GM21528 (cell line): ENCODE measurements around the gene GAL3ST1.
"Not testable (repeated sequence)": the region's sequence is repeated elsewhere in the genome, so short reads cannot be mapped to it uniquely, and the experiment has no call there.

Experiments
- ATAC-seq: cut with Tn5 transposase; IDR thresholded peaks from one replicate; pipeline ENCODE4 v1.9.1; 2021; ENCODE audit warnings: mild to moderate bottlenecking, moderate library complexity; ENCODE audit not compliant: unreplicated experiment, low FRiP score

The GAL3ST1 gene, protein sequence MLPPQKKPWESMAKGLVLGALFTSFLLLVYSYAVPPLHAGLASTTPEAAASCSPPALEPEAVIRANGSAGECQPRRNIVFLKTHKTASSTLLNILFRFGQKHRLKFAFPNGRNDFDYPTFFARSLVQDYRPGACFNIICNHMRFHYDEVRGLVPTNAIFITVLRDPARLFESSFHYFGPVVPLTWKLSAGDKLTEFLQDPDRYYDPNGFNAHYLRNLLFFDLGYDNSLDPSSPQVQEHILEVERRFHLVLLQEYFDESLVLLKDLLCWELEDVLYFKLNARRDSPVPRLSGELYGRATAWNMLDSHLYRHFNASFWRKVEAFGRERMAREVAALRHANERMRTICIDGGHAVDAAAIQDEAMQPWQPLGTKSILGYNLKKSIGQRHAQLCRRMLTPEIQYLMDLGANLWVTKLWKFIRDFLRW

DNA sequence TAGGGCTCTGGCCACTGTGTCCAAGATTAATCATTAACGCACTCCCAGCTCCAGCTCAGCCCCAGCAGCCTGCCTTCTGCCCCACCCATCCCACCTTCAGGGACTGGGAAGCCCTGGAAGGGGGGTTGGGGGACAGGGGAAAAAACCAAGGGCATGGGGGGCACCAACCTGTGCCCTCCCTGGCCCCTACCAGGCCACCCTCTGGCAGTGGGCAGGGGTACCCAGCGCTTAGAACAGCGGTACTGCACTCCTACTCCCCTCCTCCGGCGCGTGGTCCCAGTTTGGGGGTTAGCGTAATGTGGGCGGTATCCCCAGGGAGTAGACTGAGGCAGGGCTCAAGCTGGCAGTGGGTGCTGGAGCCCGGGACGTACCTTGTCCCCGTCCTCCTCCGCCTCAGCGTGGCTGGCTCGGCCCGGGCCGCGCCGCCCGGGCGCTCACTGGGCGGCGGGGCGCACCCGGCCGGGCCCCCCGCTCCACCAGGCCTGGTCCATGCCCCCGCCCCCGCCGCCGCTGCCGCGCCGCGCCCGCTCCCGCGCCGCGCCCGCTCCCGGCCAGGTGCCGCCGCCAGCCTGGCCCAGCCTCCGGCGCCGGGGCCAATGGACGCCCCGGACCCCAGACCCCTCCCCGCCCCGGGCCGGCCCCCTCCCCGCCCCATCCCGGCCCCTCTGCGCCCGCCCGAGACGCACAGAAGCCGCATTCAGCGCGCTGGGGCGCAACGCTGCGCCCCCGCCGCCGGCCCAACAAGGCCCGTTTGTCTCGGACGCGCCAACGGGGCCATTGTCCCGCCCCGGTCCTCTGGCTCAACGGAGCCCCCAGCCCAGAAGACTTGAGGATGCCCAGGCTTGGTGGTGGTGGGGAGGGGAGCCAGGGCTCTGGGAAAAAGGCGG is at the start of gene GAL3ST1:
Gene GAL3ST1, minus strand, starts transcription at position 571 of the 887 bp plus-strand sequence. CDS start 17,273 bp downstream, outside the sequence.
- ATAC-seq: no peak

DNA sequence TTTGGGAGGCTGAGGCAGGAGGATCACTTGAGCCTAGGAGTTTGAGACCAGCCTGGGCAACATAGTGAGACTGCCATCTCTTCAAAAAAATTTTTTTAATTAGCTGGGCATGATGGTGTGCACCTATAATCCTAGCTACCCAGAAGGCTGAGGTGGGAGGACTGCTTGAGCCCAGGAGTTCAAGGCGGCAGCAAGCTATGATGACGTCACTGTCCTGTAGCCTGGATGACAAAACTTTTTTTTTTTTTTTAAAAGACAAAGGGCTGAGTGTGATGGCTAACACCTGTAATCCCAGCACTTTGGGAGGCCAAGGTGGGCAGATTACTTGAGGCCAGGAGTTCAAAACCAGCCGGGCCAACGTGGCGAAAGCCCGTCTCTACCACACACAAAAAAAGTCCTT is 45.4 kb upstream of the GAL3ST1 start:
- not testable (repeated sequence) for ATAC-seq

DNA sequence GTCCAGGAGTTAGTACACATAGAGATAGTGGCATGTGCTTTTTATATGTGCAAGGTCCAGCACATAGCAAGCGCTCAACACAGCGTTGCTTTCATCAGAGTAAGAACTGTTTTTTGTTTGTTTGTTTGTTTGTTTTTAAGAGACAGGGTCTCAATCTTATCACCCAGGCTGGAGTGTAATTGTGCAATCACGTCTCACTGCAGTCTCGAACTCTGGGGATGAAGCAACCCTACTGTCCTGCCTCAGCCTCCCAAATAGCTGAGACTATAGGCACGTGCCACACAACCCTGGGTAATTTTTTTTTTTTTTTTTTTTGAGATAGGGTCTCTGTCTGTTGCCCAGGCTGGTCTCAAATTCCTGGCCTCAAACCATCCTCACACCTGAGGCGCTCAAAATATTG is 43.4 kb upstream of the GAL3ST1 start:
- no peak for ATAC-seq

DNA sequence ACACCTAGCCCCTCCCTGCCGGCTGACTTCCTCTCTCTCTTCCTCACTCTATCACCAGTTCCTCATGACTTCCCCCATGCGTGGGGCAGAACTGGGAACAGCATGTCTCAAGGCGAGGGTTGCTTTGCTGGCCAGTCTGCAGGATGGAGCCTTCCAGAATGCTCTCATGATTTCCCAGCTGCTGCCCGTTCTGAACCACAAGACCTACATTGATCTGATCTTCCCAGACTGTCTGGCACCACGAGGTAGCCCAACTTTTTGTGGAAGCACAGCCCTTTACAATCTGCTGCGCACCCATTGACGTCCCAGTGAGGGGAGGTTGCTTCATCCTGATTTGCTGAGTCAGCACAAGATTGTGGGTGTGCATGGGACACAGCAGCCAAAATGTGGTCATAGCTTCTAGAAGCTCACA is 41.1 kb upstream of the GAL3ST1 start:
- no peak for ATAC-seq

DNA sequence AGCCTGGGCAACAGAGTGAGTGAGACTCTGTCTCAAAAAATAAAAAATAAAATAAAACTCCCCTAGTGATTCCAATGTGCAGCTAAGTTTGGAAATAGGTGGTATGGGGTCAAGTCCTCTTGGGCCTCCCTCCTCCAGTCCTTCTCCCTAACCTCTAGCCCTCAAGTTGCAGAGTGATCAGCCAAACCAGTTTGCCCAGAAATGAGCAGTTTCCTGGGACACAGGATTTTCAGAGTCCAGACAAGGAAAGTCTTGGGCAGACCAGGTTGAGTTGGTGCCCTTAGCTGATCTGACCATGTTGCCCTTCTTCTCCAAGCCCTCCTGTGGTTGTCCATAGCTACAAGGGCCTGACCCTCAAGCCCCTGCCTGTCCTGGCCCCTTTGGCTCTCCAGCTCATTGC is 40.4 kb upstream of the GAL3ST1 start:
- ATAC-seq: no peak

DNA sequence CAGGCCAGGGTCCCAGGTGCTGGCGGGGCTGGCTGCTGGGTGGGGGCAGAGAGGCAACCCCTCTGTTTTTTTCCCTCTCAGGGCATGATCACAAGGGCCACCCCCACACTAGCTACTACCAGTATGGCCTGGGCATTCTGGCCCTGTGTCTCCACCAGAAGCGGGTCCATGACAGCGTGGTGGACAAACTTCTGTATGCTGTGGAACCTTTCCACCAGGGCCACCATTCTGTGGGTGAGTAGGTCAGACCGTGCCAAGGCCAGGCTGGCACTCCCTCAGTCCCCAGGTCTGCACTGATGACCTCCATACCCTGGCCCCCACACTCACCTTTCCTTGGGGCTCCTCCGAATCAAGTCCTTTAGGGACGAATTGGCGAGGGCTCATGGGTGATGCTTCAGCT is 39.8 kb upstream of the GAL3ST1 start:
- no peak for ATAC-seq

DNA sequence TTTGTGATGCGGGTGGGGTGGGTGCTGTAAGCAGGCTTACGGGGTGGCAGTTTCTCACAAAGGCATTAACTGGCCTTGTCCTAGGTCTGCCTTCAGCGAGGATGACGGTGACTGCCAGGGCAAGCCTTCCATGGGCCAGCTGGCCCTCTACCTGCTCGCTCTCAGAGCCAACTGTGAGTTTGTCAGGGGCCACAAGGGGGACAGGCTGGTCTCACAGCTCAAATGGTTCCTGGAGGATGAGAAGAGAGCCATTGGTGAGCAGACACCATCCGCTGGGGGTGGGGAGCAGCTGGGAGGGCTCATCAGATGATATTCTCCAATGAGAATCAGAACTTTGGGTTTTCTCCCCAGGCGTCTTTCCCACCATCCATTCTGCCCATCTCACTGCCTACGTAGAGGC is 38.3 kb upstream of the GAL3ST1 start:
- ATAC-seq: no peak

DNA sequence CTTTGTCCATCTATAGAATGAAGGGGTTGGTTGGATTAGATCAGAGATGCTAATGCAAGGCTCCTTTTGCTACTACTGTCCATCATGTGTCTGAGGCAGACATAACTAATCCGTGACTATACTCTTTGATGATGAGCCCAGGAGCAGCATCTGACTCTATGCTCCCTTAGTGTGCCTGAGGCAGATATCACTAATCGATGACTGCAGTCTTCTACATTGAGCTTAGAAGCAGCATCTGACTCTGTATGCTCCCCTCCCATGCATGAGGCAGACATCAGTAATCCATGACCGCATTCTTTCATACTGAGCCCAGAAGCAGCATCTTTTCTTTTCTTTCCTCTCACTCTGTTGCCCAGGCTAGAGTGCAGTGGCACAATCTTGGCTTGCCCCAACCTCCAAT is 36.7 kb upstream of the GAL3ST1 start:
- no peak for ATAC-seq

DNA sequence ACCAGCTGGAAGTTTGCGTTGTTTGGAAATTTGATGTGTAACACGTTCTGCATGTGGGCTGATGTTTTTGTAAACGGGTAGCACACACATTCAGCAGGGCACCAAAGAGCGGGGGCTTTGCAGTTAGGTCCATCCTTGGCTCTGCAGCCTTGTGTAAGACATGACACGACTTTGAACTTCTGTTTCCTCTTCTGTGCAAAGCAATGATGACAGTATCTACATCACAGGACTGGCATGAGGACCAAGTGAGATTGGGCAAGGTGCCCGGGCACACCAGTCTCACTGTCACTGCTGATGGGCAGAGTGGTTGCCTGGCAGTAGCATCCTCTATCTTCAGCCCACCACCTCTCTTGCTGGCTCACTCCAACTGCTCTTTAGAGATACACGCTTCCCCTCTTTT is 35.8 kb upstream of the GAL3ST1 start:
- no peak for ATAC-seq

DNA sequence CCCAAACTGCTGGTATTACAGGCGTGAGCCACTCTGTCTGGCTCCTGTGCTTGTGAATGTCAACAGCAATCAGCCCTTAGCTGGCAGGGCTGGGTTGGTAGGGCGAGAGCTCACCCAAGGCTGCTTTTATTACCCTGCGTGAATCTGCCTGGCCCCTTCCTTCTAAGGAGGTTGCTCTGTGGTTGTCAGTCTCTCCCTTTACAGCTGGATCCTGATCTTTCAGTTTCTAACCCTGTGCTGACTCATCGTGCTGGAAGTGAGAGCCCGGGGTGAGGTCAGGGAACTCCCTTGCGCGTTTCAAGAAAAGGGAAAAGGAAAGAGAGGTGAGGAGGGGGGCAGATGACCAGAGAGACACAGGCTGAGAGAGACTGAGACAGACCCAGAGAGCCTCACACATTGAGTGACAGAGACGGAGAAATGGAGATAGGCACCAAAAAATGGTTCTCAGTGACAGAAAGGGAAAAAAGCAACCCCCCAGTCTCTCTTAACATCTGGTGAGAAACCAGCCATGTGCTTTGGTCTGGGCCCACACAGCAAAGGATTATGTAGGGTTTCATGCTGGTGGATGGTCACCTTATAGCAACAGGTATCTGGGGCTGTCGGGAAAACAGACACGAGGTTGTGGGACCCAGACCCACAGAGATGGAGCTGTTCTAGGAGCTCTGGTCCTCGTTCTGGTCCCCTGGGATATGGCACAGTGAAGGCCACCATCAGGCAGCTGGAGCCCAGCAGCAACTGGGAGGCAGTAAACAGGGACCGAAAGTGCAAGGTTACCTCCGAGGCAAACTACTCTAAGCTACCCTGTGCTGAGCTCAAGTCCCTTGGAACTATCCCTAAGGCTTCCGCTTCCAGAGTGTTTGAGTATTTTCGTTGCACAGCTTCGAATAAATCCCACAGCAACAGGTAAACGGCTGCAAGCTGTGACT is 35.1 kb upstream of the GAL3ST1 start:
- ATAC-seq: no peak

DNA sequence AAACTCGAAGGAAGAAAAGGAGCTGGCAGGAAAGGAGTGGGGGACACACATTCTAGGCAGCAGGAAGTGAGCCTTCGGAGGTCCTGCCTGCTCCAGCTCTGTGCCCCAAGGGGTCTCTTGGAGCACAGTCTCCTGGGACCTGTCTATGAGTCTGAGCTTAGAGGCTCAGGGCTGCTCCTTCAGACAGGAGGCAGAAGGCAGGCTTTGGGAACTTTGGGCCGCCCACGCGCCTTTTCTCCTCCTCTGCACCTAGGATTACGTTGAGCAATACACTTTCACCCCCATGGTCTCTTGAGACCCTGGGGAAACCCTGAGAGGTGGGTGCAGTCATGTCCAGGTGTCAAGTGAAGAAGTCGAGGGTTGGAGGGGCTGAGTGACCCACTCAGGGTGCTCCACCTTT is 33.5 kb upstream of the GAL3ST1 start:
- no peak for ATAC-seq

DNA sequence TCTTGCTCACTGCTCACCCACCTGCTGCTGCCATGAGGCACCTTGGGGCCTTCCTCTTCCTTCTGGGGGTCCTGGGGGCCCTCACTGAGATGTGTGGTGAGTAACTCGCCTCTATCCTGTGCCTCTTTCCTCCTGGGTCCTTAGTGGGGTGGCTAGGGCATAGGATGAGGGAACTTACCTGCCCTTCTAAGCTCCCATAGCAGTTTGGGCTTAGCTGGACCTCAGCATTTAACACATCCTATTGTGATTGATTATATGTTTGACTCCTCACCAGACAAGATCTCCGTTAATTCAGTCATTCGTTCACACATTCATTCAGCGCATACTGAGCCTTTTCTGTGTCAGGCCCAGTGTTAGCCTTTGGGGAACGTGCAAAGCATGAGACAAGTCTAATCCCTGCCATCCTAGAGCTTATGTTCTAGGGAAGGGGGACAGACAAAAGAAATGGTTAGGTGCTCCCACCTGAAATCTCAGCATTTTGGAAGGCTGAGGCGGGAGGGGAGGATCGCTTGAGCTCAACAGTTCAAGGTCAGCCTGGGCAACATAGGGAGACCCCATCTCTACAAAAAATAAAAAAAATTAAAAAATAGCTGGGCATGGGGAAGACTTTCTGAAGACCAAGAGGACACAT is 33.0 kb upstream of the GAL3ST1 start:
- ATAC-seq: no peak

DNA sequence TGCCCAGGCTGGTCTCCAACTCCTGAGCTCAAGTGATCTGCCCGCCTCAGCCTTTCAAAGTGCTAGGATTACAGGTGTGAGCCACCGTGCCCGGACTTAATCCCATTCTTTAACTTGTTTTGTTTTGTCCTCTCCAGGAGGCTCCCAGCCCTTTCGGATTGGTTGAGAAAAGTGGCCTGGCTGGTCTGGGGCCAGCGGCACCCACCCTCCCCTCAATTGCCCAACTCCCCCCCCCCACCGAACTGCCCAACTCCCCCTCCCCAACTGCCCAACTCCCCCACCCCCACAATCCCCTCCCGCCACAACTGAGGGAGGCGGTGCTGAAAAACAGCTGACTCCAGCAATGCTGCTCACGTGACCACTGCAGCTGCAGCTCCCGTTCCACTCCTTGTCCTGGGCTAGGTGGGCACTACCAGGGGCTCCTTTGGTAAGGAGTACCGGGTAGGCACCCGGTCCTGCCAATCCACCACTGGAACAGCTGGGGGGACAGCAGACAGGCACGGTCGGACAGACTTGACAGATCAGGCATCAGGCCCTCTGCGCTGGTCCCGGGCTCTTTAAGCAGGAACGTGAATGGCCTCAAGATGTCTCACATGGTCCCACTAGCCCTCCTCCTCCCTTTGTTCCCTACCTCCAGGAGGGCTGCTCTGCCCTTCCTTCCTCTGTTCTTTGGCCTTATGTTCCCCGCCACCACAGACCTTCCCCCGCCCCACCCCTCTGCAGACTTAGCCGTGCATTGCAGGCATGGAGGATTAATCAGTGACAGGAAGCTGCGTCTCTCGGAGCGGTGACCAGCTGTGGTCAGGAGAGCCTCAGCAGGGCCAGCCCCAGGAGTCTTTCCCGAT is 32.2 kb upstream of the GAL3ST1 start, which contains the start of gene TCN2:
Gene TCN2, plus strand, starts transcription at position 720 of the 845 bp plus-strand sequence. CDS start 158 bp downstream, outside the sequence.
- ATAC-seq: no peak

DNA sequence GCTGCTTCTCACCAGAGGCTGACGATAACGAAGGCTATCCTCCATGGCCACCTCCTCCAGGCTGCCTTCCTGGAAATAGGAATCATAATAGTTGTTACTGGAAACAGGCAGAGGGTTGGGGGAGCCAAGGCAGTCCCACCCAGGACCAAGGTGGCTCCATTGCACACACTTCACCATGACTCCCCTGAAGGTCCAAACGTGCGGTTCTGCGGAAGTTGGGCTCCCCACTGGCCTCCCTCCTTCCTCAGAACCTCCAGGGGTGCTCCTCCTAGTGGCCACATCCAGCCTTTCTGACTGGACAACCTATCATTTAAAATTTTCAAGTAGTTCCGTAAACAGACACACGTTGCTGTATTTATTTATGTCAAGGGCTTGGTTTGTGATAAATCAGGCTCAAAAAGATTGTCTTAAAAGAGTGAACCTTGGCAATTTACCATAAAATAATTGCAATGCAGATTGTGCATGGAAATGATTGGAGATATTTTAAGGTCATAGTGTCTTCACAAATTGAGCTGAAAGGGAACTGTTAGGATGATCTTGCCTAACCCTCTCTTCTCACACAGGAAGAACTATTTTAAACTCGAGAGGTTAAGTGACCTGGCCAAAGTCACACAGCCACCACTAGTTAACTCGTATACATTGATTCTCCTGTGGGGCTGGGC is 31.1 kb upstream of the GAL3ST1 start:
- ATAC-seq: no peak

DNA sequence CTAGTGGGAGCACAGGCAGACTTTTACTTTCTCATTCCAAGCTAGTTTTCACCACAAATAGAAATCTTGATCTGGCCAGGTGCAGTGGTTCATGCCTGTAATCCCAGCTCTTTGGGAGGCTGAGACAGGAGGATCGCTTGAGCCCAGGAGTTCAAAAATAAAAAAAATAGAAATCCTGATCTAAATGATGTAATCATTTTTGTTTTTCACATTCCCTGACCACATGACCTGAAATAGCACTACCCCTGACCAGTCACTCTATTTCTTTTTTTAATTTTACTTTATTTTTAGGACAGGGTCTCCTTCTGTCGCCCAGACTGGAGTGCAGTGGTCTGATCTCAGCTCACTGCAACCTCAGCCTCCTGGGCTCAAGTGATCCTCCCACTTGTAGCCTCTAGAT is 30.3 kb upstream of the GAL3ST1 start:
- ATAC-seq: no peak

DNA sequence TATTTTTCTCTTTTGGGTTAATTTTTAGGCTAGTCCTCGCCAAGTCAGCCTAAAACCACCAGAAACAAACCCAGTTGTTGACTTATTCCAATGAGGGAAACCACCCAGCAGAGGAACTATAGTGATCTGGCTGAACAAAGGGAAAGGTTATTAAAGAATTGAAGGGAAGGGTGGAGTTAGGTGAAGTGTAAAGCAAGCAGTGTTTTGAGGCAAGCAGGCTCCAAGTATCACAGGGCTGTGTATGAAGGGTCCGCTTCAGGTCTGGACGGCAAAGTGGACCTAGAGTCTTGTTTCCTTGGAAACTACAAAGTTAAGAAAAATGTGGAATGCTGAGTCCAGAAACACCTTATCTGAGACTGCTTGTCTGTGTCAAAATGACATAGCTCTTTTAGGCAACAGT is 29.3 kb upstream of the GAL3ST1 start:
- no peak for ATAC-seq

DNA sequence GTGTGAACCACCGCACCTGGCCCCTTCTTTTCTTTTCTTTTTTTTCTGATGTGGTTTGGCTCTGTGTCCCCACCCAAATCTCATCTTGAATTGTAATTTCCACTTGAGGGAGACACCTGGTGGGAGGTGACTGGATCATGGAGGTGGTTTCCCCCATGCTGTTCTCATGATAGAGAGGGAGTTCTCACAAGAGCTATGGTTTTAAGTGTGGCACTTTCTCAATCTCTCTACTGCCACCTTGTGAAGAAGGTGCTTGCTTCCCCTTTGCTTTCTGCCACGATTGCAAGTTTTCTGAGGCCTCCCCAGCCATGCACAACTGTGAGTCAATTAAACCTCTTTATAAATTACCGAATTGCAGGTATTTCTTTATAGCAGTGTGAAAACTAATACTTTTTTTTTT is 27.6 kb upstream of the GAL3ST1 start:
- no peak for ATAC-seq

DNA sequence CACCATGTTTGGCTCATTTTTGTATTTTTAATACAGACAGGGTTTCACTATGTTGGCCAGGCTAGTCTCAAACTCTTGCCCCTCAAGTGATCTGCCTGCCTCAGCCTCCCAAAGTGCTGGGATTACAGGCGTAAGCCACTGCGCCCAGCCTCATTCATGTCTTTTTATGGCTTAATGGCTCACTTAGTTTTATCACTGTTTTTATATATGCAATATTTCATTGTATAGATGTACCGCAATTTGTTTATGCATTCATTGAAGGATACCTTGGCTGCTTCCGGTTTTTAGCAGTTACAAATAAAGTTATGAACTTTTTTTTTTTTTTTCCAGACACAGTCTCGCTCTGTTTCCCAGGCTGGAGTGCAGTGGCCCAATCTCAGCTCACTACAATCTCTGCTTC is 27.0 kb upstream of the GAL3ST1 start:
- no peak for ATAC-seq

DNA sequence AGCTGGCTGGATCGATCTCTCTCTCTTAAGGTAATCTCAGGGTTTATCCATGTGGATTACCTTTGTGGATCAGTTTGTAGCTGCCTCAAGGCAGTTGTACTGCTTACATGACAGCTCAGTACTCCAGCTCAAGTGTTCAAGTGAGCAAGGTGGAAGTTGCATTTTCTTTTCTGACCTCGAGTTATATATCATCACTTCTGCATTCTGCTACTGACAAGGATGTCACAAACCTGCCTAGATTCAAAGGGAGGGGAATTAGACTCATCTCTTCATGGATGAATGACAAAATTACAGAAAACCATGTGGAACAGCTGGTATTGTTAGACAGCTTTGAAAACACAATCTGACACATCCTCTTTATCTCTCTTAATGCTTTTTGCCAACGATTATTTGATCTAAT is 26.5 kb upstream of the GAL3ST1 start:
- ATAC-seq: no peak
